GM12891 (cell line): Measurements from ENCODE around the gene DBNL. TPM values are rescaled to one million over a fixed set of nuclear protein-coding genes. Genes with fewer than 3 reads are reported as not detected.
"Not testable (repeated sequence)": the region's sequence is repeated elsewhere in the genome, so short reads cannot be mapped to it uniquely, and the experiment has no call there.

ENCODE experiments used
- DNase-seq: peaks from one replicate; pipeline ENCODE4 v3.0.0; 2011; ENCODE audit warnings: low spot score; ENCODE audit not compliant: insufficient read length
- FAIRE-seq: peaks from 2 replicates; lab custom pipeline; 2011; peaks lifted over from hg19 to GRCh38; lab: Jason Lieb, UNC
- PAX5 ChIP-seq: IDR thresholded peaks from 2 replicates; pipeline ENCODE4 v1.6.1; 2011; ENCODE audit warnings: low read length, moderate library complexity, mild to moderate bottlenecking; ENCODE audit not compliant: insufficient read depth, severe bottlenecking
- POLR2A ChIP-seq: IDR thresholded peaks from 2 replicates; pipeline ENCODE4 v1.6.1; 2011; ENCODE audit warnings: low read depth, low read length, control low read depth
- POLR2AphosphoS5 ChIP-seq: IDR thresholded peaks from 2 replicates; pipeline ENCODE4 v1.6.1; 2011; ENCODE audit warnings: low read depth, low read length, control low read depth
- POU2F2 ChIP-seq: IDR thresholded peaks from 2 replicates; pipeline ENCODE4 v1.6.1; 2011; ENCODE audit warnings: low read depth, mild to moderate bottlenecking, control low read depth, low read length, moderate library complexity
- SPI1 ChIP-seq: IDR thresholded peaks from 2 replicates; pipeline ENCODE4 v1.6.1; 2011; ENCODE audit warnings: low read depth, low read length, control low read depth
- TAF1 ChIP-seq: IDR thresholded peaks from 2 replicates; pipeline ENCODE4 v1.6.1; 2011; ENCODE audit warnings: low read depth, low read length, control low read depth
- polyA plus RNA-seq: library from polyadenylated mRNA; unstranded; fragments of >200 nt; gene quantifications from one replicate; pipeline ENCODE4 v1.2.1, GENCODE V29; 2012; ENCODE audit warnings: low read depth, missing spikeins, inconsistent platforms; ENCODE audit not compliant: missing spikeins

Gene DBNL
- polyA plus RNA-seq: 92.7 TPM

DNA sequence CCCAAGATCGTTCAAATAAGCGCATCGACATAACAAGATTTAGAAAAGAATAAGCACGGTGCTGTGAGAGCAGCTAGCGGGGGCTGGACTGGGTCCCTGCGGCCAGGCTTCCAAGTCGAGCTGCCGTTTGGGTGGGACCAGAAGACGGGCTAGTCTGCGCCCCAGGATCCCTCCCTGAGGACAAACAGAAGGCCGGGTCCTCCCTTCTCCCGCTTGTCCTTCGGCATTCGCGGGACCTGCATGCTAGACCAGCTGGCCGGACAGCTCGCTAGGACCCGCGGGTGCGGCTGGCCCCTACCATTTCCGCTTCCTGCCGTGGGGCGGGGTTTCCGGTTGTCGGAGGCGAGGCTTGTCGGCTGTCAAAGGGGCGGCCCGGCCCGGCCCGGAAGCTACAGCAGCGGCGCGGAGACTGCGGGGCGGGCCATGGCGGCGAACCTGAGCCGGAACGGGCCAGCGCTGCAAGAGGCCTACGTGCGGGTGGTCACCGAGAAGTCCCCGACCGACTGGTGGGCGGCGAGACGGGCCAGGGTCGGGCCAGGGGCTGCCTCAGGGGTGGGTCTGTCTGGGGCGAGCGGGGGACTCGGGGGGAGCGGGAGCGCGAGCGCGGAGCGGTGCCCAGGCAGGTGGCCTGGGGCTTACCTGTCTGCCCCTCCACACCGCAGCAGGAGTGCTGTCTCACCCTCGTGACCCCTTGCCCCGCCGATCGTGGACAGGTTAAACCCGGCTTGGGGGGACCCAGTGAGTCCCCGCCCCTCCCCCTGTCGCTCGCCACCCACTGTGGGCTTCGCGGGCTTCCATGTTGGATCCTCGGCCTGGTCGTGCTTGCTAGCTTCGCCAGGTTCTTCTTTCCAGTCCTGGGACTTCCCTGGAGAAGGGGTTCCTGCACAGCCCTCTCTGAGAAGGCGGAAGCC lies at the start of gene DBNL:
DBNL (plus strand) TSS at position 388 of the 911 bp plus-strand sequence; CDS start at position 424, 36 bp downstream.
- TF ChIP-seq TAF1: peak; percentile 79
- TF ChIP-seq POLR2AphosphoS5: peak; percentile 90
- TF ChIP-seq SPI1: peak; percentile 24; the same call in 1 of the 2 replicates
- TF ChIP-seq POLR2A: peak; percentile 93
- no peak for TF ChIP-seq PAX5
- peak; percentile 71 for TF ChIP-seq POU2F2
- peak; percentile 88 for DNase-seq
- peak; percentile 85 for FAIRE-seq

DNA sequence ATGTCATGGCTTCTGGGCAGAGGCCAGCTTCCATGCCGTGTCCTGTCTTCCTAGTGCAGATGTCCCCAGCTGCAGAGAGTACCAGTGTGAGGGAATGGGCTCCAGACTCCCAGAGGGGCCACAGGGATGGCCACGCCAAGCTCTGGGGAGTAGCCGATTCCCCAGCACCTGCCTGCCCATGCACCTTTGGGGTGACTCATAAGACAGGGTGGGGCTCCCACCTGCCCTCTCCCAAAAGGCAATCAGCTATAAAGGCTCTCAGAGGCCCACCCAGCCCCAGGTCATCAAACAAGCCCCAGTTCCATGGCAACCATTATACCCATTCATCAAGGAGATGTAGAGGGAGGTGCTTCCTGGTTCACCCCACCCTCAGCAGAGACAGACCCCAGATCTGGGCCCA lies 47.0 kb upstream of the DBNL start, which contains the start of gene SPDYE1:
SPDYE1 (plus strand) TSS at position 366 of the 400 bp plus-strand sequence. CDS start 2,053 bp downstream, outside the sequence.
- not testable (repeated sequence) for FAIRE-seq, DNase-seq

DNA sequence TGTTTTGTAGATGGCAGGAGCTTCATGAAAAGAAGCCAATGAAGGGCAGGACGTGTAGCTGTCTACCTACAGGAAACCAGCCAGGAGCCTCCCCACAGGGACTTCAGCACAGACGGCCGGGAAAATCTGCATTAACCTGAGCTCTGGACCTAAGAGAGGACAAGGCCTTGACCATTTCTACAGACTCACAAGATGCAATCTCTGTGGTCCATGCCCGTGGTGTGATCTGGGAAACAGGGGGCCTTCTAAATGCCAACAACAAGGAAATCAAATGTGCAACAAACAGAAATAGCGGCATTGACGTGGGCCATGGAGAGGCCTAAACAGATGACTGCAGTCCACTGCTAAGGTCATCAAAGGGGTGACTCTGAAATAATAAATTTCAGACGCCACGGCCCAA lies 32.4 kb upstream of the DBNL start:
- FAIRE-seq, DNase-seq: not testable (repeated sequence)

DNA sequence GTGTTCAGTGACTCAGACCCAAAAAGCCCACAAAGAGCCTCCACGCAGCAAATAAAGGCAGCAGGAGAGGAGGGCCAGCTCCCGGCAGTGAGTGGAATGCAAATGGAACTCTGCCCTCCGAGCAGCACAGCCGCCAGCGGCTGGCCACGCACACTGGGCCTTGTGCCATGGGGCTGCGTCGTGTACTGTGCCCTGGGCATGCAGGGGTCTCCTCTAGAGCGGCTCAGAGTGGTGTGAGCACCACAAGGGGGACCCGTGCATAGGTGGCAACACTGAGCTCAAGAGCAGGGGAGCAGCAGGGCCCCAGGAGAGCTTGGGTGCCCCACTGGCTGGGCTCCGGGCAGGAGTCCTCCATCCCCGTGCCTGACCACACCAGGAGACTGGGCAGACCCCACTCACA lies 29.4 kb upstream of the DBNL start:
- not testable (repeated sequence) for FAIRE-seq, DNase-seq

DNA sequence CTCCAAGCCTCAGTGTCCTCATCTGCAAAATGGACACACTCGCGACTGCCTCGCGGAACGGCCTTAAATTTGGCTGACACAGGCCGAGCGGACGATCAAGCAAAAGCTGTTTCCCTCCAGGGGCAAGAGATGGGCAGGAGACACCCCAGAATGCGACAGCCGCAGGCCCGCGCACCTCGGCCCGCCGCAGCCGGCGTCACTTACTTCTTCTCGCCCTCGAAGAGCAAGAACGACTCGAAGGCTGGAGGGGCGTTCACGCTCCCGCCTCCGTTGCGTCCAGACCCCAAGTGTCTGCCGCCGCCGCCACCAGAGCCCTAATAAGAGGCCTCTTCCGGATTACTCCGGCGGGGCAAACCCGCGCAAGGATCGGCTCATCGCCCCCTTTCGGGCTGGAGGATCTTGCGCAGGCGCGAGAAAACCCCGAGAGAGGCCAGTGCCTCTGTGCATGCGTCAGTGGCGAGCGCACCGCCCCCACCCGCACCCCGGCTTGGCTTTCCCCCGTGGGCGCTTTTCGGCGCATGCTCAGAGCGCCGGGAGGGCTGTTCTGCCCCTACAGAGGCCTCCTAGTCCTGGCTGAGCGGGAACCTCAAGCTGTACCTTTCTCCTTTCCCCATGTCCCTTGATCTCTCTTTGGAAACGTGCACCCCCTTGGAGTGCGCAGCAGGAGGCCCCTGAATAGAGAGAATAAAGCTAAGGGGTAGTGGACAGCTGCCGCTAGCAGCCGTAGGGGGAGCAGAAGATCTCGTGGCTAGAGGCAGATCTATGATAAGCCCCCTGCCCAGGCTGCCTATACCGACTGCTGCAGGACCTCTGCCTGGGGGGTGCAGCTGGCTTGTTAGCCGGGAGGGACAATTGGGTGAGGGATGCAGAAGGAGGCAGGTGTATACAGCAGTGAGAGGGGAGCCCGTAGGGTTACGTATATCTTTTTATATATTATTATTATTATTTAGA lies 25.4 kb upstream of the DBNL start:
- peak; percentile 97 for DNase-seq
- not testable (repeated sequence) for FAIRE-seq
- TF ChIP-seq TAF1: peak; percentile 87
- TF ChIP-seq POLR2A: peak; percentile 78
- TF ChIP-seq POLR2AphosphoS5: peak; percentile 76

DNA sequence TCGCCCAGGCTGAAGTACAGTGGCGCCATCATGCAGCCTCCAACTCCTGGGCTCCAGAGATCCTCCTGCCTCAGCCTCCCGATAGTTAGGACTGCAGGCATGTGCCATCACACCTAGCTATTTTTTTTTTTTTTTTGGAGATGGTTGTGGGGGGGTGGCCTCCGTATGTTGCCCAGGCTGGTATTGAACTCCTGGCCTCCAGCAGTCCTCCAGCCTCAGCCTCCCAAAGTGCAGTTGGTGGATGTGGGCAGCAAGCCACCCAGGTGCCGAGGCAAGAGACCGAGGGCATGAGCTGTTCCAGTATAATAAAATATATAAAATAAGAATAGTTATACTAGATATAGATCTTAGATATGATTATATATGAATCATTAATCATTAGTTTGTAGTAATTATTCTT lies 24.7 kb upstream of the DBNL start:
- not testable (repeated sequence) for DNase-seq, FAIRE-seq

DNA sequence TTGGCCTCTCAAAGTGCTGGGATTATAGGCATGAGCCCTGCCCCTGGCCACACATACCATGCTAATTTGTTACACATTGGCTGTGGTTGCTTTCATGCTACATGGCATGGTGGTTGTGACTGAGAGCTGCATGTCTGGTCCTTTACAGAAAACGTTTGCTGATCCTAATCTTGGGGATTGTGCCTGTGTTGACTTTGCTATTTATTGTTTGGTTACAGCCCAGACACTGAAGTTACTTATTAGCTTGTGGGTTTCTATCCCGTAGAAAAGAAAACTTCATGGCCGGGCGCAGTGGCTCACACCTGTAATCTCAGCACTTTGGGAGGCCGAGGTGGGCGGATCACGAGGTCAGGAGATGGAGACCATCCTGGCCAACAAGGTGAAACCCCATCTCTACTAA lies 22.4 kb upstream of the DBNL start:
- not testable (repeated sequence) for FAIRE-seq, DNase-seq

DNA sequence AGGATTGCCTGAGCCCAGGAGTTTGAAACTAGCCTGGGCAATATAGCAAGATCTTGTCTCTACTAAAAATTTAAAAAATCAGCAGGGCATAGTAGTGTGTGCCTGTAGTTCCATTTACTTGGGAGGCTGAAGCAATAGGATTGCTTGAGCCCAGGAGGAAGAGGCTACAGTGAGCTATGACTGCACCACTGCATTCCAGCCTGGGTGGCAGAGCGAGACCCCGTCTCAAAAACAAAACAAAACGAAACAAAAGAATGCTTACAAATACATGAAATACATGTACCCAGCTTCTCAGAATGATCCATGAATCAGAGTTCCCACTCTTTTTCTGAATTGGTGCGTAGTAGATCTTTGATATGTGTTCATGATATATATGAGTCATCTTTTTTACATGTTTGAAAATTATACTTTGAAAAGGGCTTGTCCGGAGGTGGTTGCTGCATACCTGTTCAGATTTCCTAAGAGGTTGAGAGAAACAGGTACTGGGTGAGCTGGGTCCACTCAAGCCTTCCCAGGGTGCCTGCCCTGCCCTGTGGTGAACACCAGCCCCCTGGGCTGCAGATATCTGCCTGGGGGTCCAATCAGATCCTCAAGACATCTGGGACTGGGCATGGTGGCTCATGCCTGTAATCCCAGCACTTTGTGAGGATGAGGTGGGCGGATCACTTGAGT lies 21.6 kb upstream of the DBNL start:
- not testable (repeated sequence) for FAIRE-seq, DNase-seq

DNA sequence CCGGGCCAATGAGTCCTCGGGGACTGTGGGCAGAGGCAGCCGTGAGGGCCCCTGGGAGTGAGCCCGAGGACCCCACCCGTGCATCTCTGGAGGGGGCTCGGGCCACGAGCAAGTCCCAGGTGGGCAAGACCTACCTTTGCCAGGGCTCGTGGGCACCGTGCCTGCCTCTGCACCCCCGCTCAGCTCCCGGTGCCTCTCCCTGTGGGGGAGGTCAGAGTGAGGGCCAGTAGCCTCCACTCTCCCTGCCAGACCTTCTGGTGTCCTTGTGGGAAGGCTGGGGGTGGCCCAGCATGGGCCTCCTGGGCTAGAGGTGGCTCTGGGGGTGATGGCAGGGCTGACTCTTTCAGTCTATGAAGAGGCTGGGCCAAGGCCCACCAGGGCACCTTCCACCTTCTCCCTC lies 15.1 kb upstream of the DBNL start:
- not testable (repeated sequence) for FAIRE-seq, DNase-seq

DNA sequence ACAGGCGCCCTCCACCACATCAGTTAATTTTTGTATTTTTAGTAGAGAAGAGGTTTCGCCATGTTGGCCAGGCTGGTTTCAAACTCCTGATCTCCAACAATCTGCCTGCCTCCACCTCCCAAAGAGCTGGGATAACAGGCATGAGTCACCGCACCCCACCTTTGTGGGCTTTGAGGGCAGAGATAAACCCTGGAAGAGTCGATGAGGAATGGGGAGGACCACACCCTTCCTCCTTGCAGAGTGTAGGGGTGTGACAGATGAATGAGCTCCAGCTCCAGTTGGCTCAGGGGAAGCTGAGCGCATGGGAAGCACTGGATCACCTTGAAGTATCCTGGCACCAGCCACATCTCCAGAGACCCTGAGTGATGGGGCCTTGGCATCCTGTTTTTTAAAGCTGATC lies 14.5 kb upstream of the DBNL start:
- DNase-seq, FAIRE-seq: not testable (repeated sequence)

DNA sequence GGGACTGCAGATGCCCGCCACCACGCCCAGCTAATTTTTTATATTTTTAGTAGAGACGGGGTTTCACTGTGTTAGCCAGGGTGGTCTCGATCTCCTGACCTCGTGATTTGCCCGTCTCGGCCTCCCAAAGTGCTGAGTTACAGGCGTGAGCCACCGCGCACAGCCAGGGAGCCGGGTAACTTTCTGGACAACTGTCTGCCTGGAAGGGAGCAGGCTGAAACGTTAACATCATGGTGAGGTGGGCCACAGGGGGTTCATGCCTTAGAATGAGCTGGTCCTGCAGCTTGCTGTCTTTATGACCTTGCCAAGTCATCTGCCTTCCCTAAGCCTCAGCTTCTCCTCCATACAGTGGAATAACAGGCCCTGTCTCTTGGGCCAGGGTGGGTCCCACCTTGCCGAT lies 13.2 kb upstream of the DBNL start:
- FAIRE-seq, DNase-seq: not testable (repeated sequence)

DNA sequence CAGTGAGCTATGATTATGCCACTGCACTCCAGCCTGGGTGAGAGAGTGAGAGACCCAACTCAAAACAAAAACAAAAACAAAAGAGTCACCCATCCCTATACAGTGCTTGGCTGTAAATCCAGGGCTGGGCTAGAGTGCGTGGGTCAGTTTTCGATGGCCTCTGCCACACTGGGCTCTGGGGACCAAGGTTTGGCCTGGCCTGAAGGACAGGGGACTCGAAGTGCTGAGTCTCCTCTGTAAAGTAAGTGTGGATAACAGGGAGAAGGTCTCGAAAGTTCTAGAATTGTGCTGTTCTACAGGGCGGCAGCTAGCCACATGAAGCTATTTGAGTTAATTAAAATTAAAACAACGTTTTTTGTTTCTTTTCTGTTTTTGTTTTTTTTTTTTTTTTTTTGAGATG lies 12.5 kb upstream of the DBNL start:
- DNase-seq, FAIRE-seq: not testable (repeated sequence)

DNA sequence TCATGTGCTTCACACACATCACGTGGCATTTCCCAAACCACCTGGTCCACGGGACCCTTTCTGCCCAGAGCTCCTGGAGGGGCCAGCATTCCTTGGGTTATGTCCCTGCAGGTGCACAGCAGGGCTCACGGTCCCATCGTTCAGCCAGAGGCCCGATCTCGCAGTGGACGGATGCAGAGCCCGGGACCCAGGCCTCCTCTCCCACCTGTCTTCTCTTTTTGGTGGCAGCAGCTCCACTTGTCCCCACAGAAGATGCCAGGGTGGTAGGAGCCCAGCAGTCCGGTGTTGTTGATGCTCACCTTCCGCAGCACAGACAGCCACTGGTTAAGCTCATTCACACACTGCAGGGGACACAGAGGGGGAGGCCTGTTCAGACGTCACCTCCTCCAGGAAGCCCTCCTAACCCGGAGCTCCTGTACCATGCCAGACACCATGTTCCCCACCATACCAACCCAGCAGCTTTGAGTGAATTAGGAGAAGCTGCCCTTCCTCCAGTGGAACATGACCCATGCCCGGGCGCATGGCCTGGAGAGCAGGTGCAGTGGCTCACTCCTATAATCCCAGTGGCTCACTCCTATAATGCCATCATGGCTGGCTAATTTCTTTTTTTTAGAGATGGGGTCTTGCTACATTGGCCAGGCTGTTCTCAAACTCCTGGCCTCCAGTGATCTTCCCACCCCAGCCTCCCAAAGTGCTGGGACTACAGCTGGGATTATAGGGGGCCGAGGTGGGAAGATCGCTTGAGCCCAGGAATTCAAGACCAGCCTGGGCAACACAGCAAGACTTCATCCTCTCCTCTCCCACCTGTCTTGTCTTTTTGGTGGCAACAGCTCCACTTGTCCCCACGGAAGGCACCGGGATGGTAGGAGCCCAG lies 10.3 kb upstream of the DBNL start:
- FAIRE-seq, DNase-seq: not testable (repeated sequence)

DNA sequence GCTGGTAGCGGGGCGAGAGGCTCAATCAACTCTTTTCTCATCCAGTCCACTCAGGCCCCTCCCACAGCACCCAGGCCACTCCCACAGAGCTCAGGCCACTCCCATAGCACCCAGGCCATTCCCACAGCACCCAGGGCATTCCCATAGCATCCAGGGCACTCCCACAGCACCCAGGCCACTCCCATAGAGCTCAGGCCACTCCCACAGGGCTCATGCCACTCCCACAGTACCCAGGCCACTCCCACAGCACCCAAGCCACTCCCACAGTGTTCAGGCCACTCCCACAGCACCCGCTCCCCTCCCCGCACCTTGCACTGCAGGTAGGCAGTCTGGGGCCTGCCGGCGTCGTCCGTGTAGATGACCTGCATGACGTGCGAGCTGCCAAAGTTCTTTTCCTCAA lies 8.1 kb upstream of the DBNL start:
- not testable (repeated sequence) for DNase-seq, FAIRE-seq

DNA sequence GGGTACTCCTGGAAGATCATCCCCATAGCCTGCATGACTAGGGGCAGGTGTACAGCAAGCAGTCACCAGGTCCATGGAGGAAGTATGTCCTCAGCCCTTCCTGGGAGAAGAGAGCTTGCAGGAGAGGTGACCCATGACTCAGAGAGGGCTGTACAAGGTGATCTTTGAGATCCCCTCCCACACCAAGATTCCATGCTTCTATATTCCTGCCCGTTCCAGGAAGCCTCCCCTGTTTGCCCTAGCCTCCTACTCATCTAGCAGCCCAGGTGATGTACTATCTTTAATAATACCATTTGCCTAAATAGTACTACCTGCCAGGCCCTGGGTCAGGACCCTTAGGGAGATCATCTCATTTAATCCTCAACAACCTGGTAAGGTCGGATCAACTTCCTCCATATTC lies 6.6 kb upstream of the DBNL start:
- not testable (repeated sequence) for FAIRE-seq, DNase-seq

DNA sequence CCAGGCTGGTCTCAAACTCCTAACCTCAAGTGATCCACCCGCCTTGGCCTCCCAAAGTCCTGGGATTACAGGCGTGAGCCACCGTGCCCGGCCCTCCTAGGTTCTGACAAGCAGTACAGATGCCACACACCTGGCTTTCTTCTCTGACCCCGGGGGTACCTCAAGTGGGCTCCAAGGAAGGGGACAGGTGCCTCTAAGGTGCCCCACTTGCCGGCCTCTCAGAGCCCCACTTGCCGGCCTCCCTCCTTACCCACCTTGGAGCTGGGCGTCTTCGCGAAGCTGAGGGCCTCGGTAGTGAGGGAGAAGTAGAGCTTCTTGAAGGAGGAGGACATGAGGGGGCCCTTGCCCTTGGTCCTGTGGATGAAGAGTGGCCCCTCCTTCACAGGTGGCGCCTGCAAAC lies 5.9 kb upstream of the DBNL start:
- not testable (repeated sequence) for DNase-seq, FAIRE-seq
